Measurements from ENCODE around the gene HDAC4. TPM values are rescaled to one million over a fixed set of nuclear protein-coding genes. Genes with fewer than 3 reads are reported as not detected.
"Not testable (repeated sequence)": the region's sequence is repeated elsewhere in the genome, so short reads cannot be mapped to it uniquely, and the experiment has no call there.

HDAC4 gene
- total RNA-seq, 2 donors from 2014 or later, result 22.3 to 48.6 TPM

- Mint-ChIP-seq H3K27ac (peak overlapping the region in 1 of 2 donors; percentile 90), H3K27me3 (peaks cover 5% of the 10 kb centered on the region in 2 donors), H3K9me3 (no peaks in the 10 kb centered on the region), H3K36me3 (no peaks in the 10 kb centered on the region), H3K4me1 (ENCODE audit: low read depth in 2 of 2) (peaks cover 46 to 56% of the 10 kb centered on the region in 2 donors), H3K4me3 (peak overlapping the region; percentile 14)
- DNase-seq (ENCODE audit: low spot score) (no peak), ATAC-seq (no peak)
Observed at GRCh38 chr2:239287461-239287860, 113.4 kb downstream of the HDAC4 start.

GRCh38 chr2:239286901-239287300 is 113.9 kb downstream of the HDAC4 start:
- no peak for DNase-seq (ENCODE audit: low spot score)
- H3K4me1 Mint-ChIP-seq (ENCODE audit: low read depth in 2 of 2), result peaks cover 45 to 56% of the 10 kb centered on the region in 2 donors
- H3K27me3 Mint-ChIP-seq, result peaks cover 5% of the 10 kb centered on the region in 2 donors
- no peak overlapping the region for H3K4me3 Mint-ChIP-seq
- H3K36me3 Mint-ChIP-seq, result no peaks in the 10 kb centered on the region
- no peaks in the 10 kb centered on the region for H3K9me3 Mint-ChIP-seq
- ATAC-seq, result no peak
- peak overlapping the region in 1 of 2 donors; percentile 90 for H3K27ac Mint-ChIP-seq

- H3K36me3 Mint-ChIP-seq, result no peaks in the 10 kb centered on the region
- no peak for DNase-seq (ENCODE audit: low spot score)
- no peaks in the 10 kb centered on the region for H3K9me3 Mint-ChIP-seq
- H3K27ac Mint-ChIP-seq, result peak overlapping the region in 1 of 2 donors; percentile 56
- H3K27me3 Mint-ChIP-seq, result peaks cover 5% of the 10 kb centered on the region in 2 donors
- peaks cover 45 to 56% of the 10 kb centered on the region in 2 donors for H3K4me1 Mint-ChIP-seq (ENCODE audit: low read depth in 2 of 2)
- ATAC-seq, result no peak
- peak overlapping the region; percentile 36 for H3K4me3 Mint-ChIP-seq
Observed at GRCh38 chr2:239285932-239286230, 114.9 kb downstream of the HDAC4 start.

- Mint-ChIP-seq H3K27me3 (peaks cover 5% of the 10 kb centered on the region in 2 donors), H3K4me3 (peak overlapping the region; percentile 36), H3K36me3 (no peaks in the 10 kb centered on the region), H3K9me3 (no peaks in the 10 kb centered on the region), H3K27ac (peak overlapping the region in 1 of 2 donors; percentile 56), H3K4me1 (ENCODE audit: low read depth in 2 of 2) (peaks cover 44 to 54% of the 10 kb centered on the region in 2 donors)
- no peak for DNase-seq (ENCODE audit: low spot score)
- no peak for ATAC-seq
Observed at GRCh38 chr2:239285071-239285931, 115.5 kb downstream of the HDAC4 start.

GRCh38 chr2:239283961-239284795 is 116.6 kb downstream of the HDAC4 start:
- ATAC-seq, result no peak
- DNase-seq (ENCODE audit: low spot score), result no peak
- H3K4me1 Mint-ChIP-seq (ENCODE audit: low read depth in 2 of 2), result peaks cover 37 to 45% of the 10 kb centered on the region in 2 donors
- H3K9me3 Mint-ChIP-seq, result no peaks in the 10 kb centered on the region
- H3K4me3 Mint-ChIP-seq, result peak overlapping the region; percentile 18
- H3K27me3 Mint-ChIP-seq, result peaks cover 5% of the 10 kb centered on the region in 2 donors
- no peaks in the 10 kb centered on the region for H3K36me3 Mint-ChIP-seq
- no peak overlapping the region for H3K27ac Mint-ChIP-seq

GRCh38 chr2:239283288-239283945 is 117.4 kb downstream of the HDAC4 start:
- no peak overlapping the region for H3K27ac Mint-ChIP-seq
- ATAC-seq, result no peak
- no peak overlapping the region for H3K4me3 Mint-ChIP-seq
- DNase-seq (ENCODE audit: low spot score), result no peak
- no peaks in the 10 kb centered on the region for H3K36me3 Mint-ChIP-seq
- peaks cover 36 to 44% of the 10 kb centered on the region in 2 donors for H3K4me1 Mint-ChIP-seq (ENCODE audit: low read depth in 2 of 2)
- no peaks in the 10 kb centered on the region for H3K9me3 Mint-ChIP-seq
- peaks cover 5% of the 10 kb centered on the region in 2 donors for H3K27me3 Mint-ChIP-seq

GRCh38 chr2:239282448-239283287 is 118.2 kb downstream of the HDAC4 start:
- Mint-ChIP-seq H3K36me3 (no peaks in the 10 kb centered on the region), H3K27me3 (peaks cover 5% of the 10 kb centered on the region in 2 donors), H3K4me3 (no peak overlapping the region), H3K27ac (no peak overlapping the region), H3K9me3 (no peaks in the 10 kb centered on the region), H3K4me1 (ENCODE audit: low read depth in 2 of 2) (peaks cover 36 to 43% of the 10 kb centered on the region in 2 donors)
- no peak for DNase-seq (ENCODE audit: low spot score)
- ATAC-seq, result no peak

- peaks cover 33 to 44% of the 10 kb centered on the region in 2 donors for H3K4me1 Mint-ChIP-seq (ENCODE audit: low read depth in 2 of 2)
- H3K27ac Mint-ChIP-seq, result not testable (repeated sequence)
Observed at GRCh38 chr2:239280296-239281017, 120.4 kb downstream of the HDAC4 start.

GRCh38 chr2:239279508-239280295 is 121.1 kb downstream of the HDAC4 start:
- no peak for DNase-seq (ENCODE audit: low spot score)
- ATAC-seq, result no peak
- no peaks in the 10 kb centered on the region for H3K27me3 Mint-ChIP-seq
- H3K4me1 Mint-ChIP-seq (ENCODE audit: low read depth in 2 of 2), result peaks cover 31 to 44% of the 10 kb centered on the region in 2 donors
- H3K9me3 Mint-ChIP-seq, result no peaks in the 10 kb centered on the region
- H3K27ac Mint-ChIP-seq, result peak overlapping the region in 1 of 2 donors; percentile 65
- no peaks in the 10 kb centered on the region for H3K36me3 Mint-ChIP-seq
- H3K4me3 Mint-ChIP-seq, result no peak overlapping the region

More at GRCh38 chr2:239280296-239281017, 120.4 kb downstream of the HDAC4 start:
- H3K36me3 Mint-ChIP-seq; H3K4me3 Mint-ChIP-seq; H3K27me3 Mint-ChIP-seq; DNase-seq (ENCODE audit: low spot score); H3K9me3 Mint-ChIP-seq: not testable (repeated sequence)
- peak; percentile 50 to 69 for ATAC-seq

GRCh38 chr2:239278941-239279365 is 121.9 kb downstream of the HDAC4 start:
- H3K27ac Mint-ChIP-seq, result peak overlapping the region in 1 of 2 donors; percentile 65
- DNase-seq (ENCODE audit: low spot score) (no peak), ATAC-seq (no peak)
- no peaks in the 10 kb centered on the region for H3K9me3 Mint-ChIP-seq
- H3K4me1 Mint-ChIP-seq (ENCODE audit: low read depth in 2 of 2), result peaks cover 37 to 49% of the 10 kb centered on the region in 2 donors
- no peaks in the 10 kb centered on the region for H3K27me3 Mint-ChIP-seq
- H3K4me3 Mint-ChIP-seq, result no peak overlapping the region
- H3K36me3 Mint-ChIP-seq, result no peaks in the 10 kb centered on the region

- ATAC-seq, result no peak
- H3K4me3 Mint-ChIP-seq, result no peak overlapping the region
- H3K4me1 Mint-ChIP-seq (ENCODE audit: low read depth in 2 of 2), result peaks cover 43 to 55% of the 10 kb centered on the region in 2 donors
- H3K9me3 Mint-ChIP-seq, result no peaks in the 10 kb centered on the region
- no peaks in the 10 kb centered on the region for H3K27me3 Mint-ChIP-seq
- peak overlapping the region; percentile 24 to 65 for H3K27ac Mint-ChIP-seq
- no peaks in the 10 kb centered on the region for H3K36me3 Mint-ChIP-seq
- DNase-seq (ENCODE audit: low spot score), result no peak
Observed at GRCh38 chr2:239278361-239278760, 122.5 kb downstream of the HDAC4 start.
